PC-9 (cell line): Measurements from ENCODE around the gene NGB. TPM values are rescaled to one million over a fixed set of nuclear protein-coding genes. Genes with fewer than 3 reads are reported as not detected.

Source experiments
- BruUV-seq: library from RNA; stranded (reverse); fragments of 400-500 nt; replicated peaks from 2 replicates; lab custom pipeline; 2021; lab: Mats Ljungman, UMichigan
- CTCF ChIA-PET: fragments of 300-600 bp; sonication (Branson Sonifier 250); formaldehyde crosslinking; loops from one replicate; lab custom pipeline; 2022; ENCODE audit warnings: antibody characterized with exemption; lab: Charles Lee
- POLR2A ChIA-PET: fragments of 300-600 bp; sonication (Branson Sonifier 250); formaldehyde crosslinking; loops from one replicate; lab custom pipeline; 2022; ENCODE audit warnings: antibody characterized with exemption; ENCODE audit not compliant: unreplicated experiment; lab: Charles Lee
- DNase-seq, 2 experiments: peaks; one replicate each; pipeline versions ENCODE4 v3.0.0 to v3.0.0-alpha.2; 2015 to 2022; ENCODE audit warnings: mixed read lengths in 1 of 2
- H2AFZ ChIP-seq: fragments of 200-600 bp; sonication (generic); 2 replicates; pipeline ENCODE4 v1.8.1; 2017; ENCODE audit warnings: antibody characterized with exemption
- H3F3A ChIP-seq: fragments of 200-600 bp; sonication (generic); 2 replicates; pipeline ENCODE4 v1.8.1; 2017; ENCODE audit warnings: antibody characterized with exemption, mild to moderate bottlenecking, low read depth; ENCODE audit not compliant: insufficient read depth
- H3K27ac ChIP-seq: fragments of 200-600 bp; sonication (generic); 2 replicates; pipeline ENCODE4 v1.6.1; 2016; ENCODE audit warnings: mixed run types
- H3K27me3 ChIP-seq: fragments of 200-600 bp; sonication (generic); 2 replicates; pipeline ENCODE4 v1.6.1; 2016; ENCODE audit warnings: low read depth, mixed run types; ENCODE audit not compliant: insufficient read depth
- H3K36me3 ChIP-seq: fragments of 200-600 bp; sonication (generic); 2 replicates; pipeline ENCODE4 v1.6.1; 2016; ENCODE audit warnings: low read depth, mixed run types
- H3K4me1 ChIP-seq: fragments of 200-600 bp; sonication (generic); replicated peaks from 2 replicates; pipeline ENCODE4 v1.6.1; 2016; ENCODE audit warnings: mixed run types; ENCODE audit not compliant: insufficient read depth
- H3K4me2 ChIP-seq: fragments of 200-600 bp; sonication (generic); 2 replicates; pipeline ENCODE4 v1.6.1; 2017; ENCODE audit warnings: mixed run types
- H3K4me3 ChIP-seq: fragments of 200-600 bp; sonication (generic); 2 replicates; pipeline ENCODE4 v1.6.1; 2016; ENCODE audit warnings: mixed run types
- H3K79me2 ChIP-seq: fragments of 200-600 bp; sonication (generic); 2 replicates; pipeline ENCODE4 v1.6.1; 2017; ENCODE audit warnings: low read depth, mixed run types
- H3K9me2 ChIP-seq: fragments of 200-600 bp; sonication (generic); 2 replicates; pipeline ENCODE4 v1.8.1; 2017; ENCODE audit warnings: mild to moderate bottlenecking; ENCODE audit not compliant: insufficient read depth
- H3K9me3 ChIP-seq: fragments of 200-600 bp; sonication (generic); 2 replicates; pipeline ENCODE4 v1.8.1; 2016; ENCODE audit warnings: low read depth; ENCODE audit not compliant: insufficient read depth
- H4K20me1 ChIP-seq: fragments of 200-600 bp; sonication (generic); 2 replicates; pipeline ENCODE4 v1.8.1; 2017; ENCODE audit not compliant: insufficient read depth
- CTCF ChIP-seq: fragments of 200-600 bp; sonication (generic); conservative IDR thresholded peaks from 2 replicates; pipeline ENCODE4 v1.6.1; 2017; ENCODE audit warnings: mixed run types, antibody characterized with exemption, mild to moderate bottlenecking, moderate library complexity
- EZH2 ChIP-seq: fragments of 200-600 bp; sonication (generic); IDR thresholded peaks from 2 replicates; pipeline ENCODE4 v1.8.0; 2017; ENCODE audit warnings: antibody characterized with exemption, low read depth
- intact Hi-C: fragments of 100-400 bp; cut with micrococcal nuclease; formaldehyde crosslinking; loops from one replicate; pipeline ENCODE4 v1.10.0; 2022; ENCODE audit not compliant: unreplicated experiment
- total RNA-seq: library from RNA; stranded (reverse); gene quantifications from 2 replicates; pipeline ENCODE4 v1.2.3, GENCODE V29; 2021

The NGB gene
- total RNA-seq, 1 experiment from 2014 or later = not detected

GRCh38 chr14:77265187-77265515, 5.9 kb downstream of the NGB start:
- ChIA-PET POLR2A (interaction anchor here (0.6 kb wide), 1 partner anchor 239 kb away, joined by 7 read pairs; no protein-coding TSS in a partner anchor), CTCF (interaction anchor here (0.7 kb wide), 1 partner anchor 54 kb away, joined by 5 read pairs; no protein-coding TSS in a partner anchor)
- BruUV-seq = no TSS peak
- H3K27me3 ChIP-seq = peaks cover 93% of the 10 kb centered on the region
- H4K20me1 ChIP-seq = no peaks in the 10 kb centered on the region
- intact Hi-C loops = no loop called here
- H3F3A ChIP-seq = no peaks in the 10 kb centered on the region
- H3K27ac ChIP-seq = no peak overlapping the region
- H3K9me3 ChIP-seq = no peaks in the 10 kb centered on the region
- TF ChIP-seq CTCF (no peak), EZH2 (no peak)
- no peaks in the 10 kb centered on the region for H3K79me2 ChIP-seq
- H3K4me1 ChIP-seq = no peaks in the 10 kb centered on the region
- H3K4me2 ChIP-seq = no peak overlapping the region
- no peaks in the 10 kb centered on the region for H3K9me2 ChIP-seq
- no peak for DNase-seq
- H3K4me3 ChIP-seq = no peak overlapping the region
- no peaks in the 10 kb centered on the region for H3K36me3 ChIP-seq
- H2AFZ ChIP-seq = no peak overlapping the region

- no peak overlapping the region for H3K4me2 ChIP-seq
- no peak overlapping the region for H2AFZ ChIP-seq
- intact Hi-C loops = no loop called here
- H3K79me2 ChIP-seq = no peaks in the 10 kb centered on the region
- no peaks in the 10 kb centered on the region for H4K20me1 ChIP-seq
- POLR2A ChIA-PET = interaction anchor here (0.5 kb wide), 1 partner anchor 459 kb away, joined by 4 read pairs; no protein-coding TSS in a partner anchor
- H3K9me3 ChIP-seq = no peaks in the 10 kb centered on the region
- H3K36me3 ChIP-seq = no peaks in the 10 kb centered on the region
- DNase-seq = no peak
- TF ChIP-seq EZH2 (no peak), CTCF (no peak)
- CTCF ChIA-PET = interaction anchor here (0.7 kb wide), 1 partner anchor 54 kb away, joined by 5 read pairs; no protein-coding TSS in a partner anchor
- BruUV-seq = no TSS peak
- H3K27me3 ChIP-seq = peaks cover 98% of the 10 kb centered on the region
- H3K9me2 ChIP-seq = no peaks in the 10 kb centered on the region
- no peak overlapping the region for H3K4me3 ChIP-seq
- H3K4me1 ChIP-seq = no peaks in the 10 kb centered on the region
- H3F3A ChIP-seq = no peaks in the 10 kb centered on the region
- no peak overlapping the region for H3K27ac ChIP-seq
Measured at GRCh38 chr14:77264466-77265186, 6.4 kb downstream of the NGB start.

- no TSS peak for BruUV-seq
- CTCF ChIA-PET = no interaction called here
Measured at GRCh38 chr14:77260631-77261030, 10.4 kb downstream of the NGB start.

More at GRCh38 chr14:77260631-77261030, 10.4 kb downstream of the NGB start:
- no peak overlapping the region for H3K27ac ChIP-seq
- no peaks in the 10 kb centered on the region for H3K9me2 ChIP-seq
- no peaks in the 10 kb centered on the region for H3K36me3 ChIP-seq
- peaks cover 100% of the 10 kb centered on the region for H3K27me3 ChIP-seq
- no peaks in the 10 kb centered on the region for H3K9me3 ChIP-seq
- POLR2A ChIA-PET = no interaction called here
- no peaks in the 10 kb centered on the region for H3K4me1 ChIP-seq
- no peak overlapping the region for H2AFZ ChIP-seq
- TF ChIP-seq CTCF = no peak
- no peak for TF ChIP-seq EZH2
- H4K20me1 ChIP-seq = no peaks in the 10 kb centered on the region
- H3F3A ChIP-seq = no peaks in the 10 kb centered on the region
- no peaks in the 10 kb centered on the region for H3K79me2 ChIP-seq
- intact Hi-C loops = no loop called here
- DNase-seq = peak in 1 of 2 experiments; percentile 31
- no peak overlapping the region for H3K4me2 ChIP-seq
- no peak overlapping the region for H3K4me3 ChIP-seq
